K562 (cell line): ENCODE results near the gene SLC29A2. TPM values are rescaled to one million over a fixed set of nuclear protein-coding genes. Genes with fewer than 3 reads are reported as not detected.

ENCODE experiments used
- ATAC-seq: fragments of 200-7000 bp; cut with Tn5 transposase; 3 replicates; pipeline ENCODE4 v1.9.1; 2020; ENCODE audit warnings: moderate library complexity
- BruUV-seq: library from RNA; stranded (reverse); fragments of 400-500 nt; replicated peaks from 2 replicates; lab custom pipeline; 2021; lab: Mats Ljungman, UMichigan
- CTCF ChIA-PET: fragments of 300-600 bp; formaldehyde crosslinking; extraction: SDS; loops from one replicate; lab custom pipeline; 2021; ENCODE audit warnings: low intra/inter-chr PET ratio; lab: Yijun Ruan, JAX
- POLR2A ChIA-PET: fragments of 300-600, 350-650 bp; sonication (Branson Sonifier 250); formaldehyde crosslinking; extraction: SDS; loops from one replicate; lab custom pipeline; 2021; ENCODE audit warnings: antibody characterized with exemption, inconsistent platforms; lab: Yijun Ruan, JAX
- DNase-seq, 4 experiments: peaks; one replicate each; pipeline versions ENCODE4 v3.0.0 to v3.0.0-alpha.2; 2011 to 2018; ENCODE audit warnings: low spot score in 3 of 4, mixed read lengths in 3 of 4; ENCODE audit errors: extremely low read depth in 1 of 4
- FAIRE-seq: peaks from 2 replicates; lab custom pipeline; 2011; peaks lifted over from hg19 to GRCh38; lab: Jason Lieb, UNC
- H2AFZ ChIP-seq: 2 replicates; pipeline ENCODE4 v1.6.0; 2011; ENCODE audit warnings: low read depth, low read length, control low read depth, inconsistent platforms
- H3K27ac ChIP-seq: fragments of 200-600 bp; 3 replicates; pipeline ENCODE4 v1.8.0; 2011; ENCODE audit warnings: low read depth, mild to moderate bottlenecking, control low read depth, inconsistent platforms, low read length, moderate library complexity, mixed read lengths; ENCODE audit errors: extremely low read depth
- H3K27me3 ChIP-seq, 2 experiments: fragments of 300-600 bp in 1 of 2; 2 replicates in 1 of 2; 3 replicates in 1 of 2; pipeline versions ENCODE4 v1.6.0 to v1.8.0; 2011; ENCODE audit warnings: inconsistent platforms in 2 of 2, low read length in 2 of 2, mild to moderate bottlenecking in 1 of 2, mixed read lengths in 1 of 2, moderate library complexity in 1 of 2; ENCODE audit not compliant: control insufficient read depth in 2 of 2, insufficient read depth in 2 of 2
- H3K36me3 ChIP-seq: fragments of 300-600 bp; 3 replicates; pipeline ENCODE4 v1.8.0; 2011; ENCODE audit warnings: mild to moderate bottlenecking, low read length, inconsistent platforms; ENCODE audit not compliant: control insufficient read depth, insufficient read depth
- H3K4me1 ChIP-seq, 2 experiments: fragments of 200-600 bp in 1 of 2; replicated peaks in 1 of 2; 2 replicates in 1 of 2; 3 replicates in 1 of 2; pipeline versions ENCODE4 v1.5.1 to v1.8.0; 2011; ENCODE audit warnings: inconsistent platforms in 2 of 2, low read length in 2 of 2, mild to moderate bottlenecking in 1 of 2, mixed read lengths in 1 of 2, moderate library complexity in 1 of 2; ENCODE audit not compliant: control insufficient read depth in 2 of 2, insufficient read depth in 2 of 2
- H3K4me2 ChIP-seq: 2 replicates; pipeline ENCODE4 v1.6.1; 2011; ENCODE audit warnings: low read length, control low read depth, inconsistent platforms, mixed read lengths; ENCODE audit not compliant: insufficient read depth
- H3K4me3 ChIP-seq: fragments of 200-600 bp; sonication (generic), shearing (Covaris generic); 2 replicates; pipeline ENCODE4 v1.5.1; 2016; ENCODE audit warnings: control low read depth, inconsistent platforms
- H3K79me2 ChIP-seq: fragments of 200-600 bp; 3 replicates; pipeline ENCODE4 v1.8.0; 2011; ENCODE audit warnings: low read length, inconsistent platforms; ENCODE audit not compliant: control insufficient read depth, insufficient read depth
- H3K9ac ChIP-seq, 2 experiments: 2 replicates each; pipeline versions ENCODE4 v1.6.0 to v1.6.1; 2011; ENCODE audit warnings: low read depth in 2 of 2, low read length in 2 of 2, control low read depth in 1 of 2, inconsistent platforms in 1 of 2, mild to moderate bottlenecking in 1 of 2, mixed read lengths in 1 of 2; ENCODE audit not compliant: insufficient read depth in 1 of 2
- H3K9me1 ChIP-seq: one replicate; pipeline ENCODE4 v1.6.0; 2011; ENCODE audit warnings: inconsistent platforms, mild to moderate bottlenecking, low read length, moderate library complexity; ENCODE audit not compliant: control insufficient read depth, insufficient read depth
- H3K9me3 ChIP-seq: replicated peaks from 2 replicates; pipeline ENCODE4 v1.5.1; 2011; ENCODE audit warnings: low read depth, low read length, inconsistent platforms; ENCODE audit not compliant: control insufficient read depth, insufficient read depth
- H4K20me1 ChIP-seq: replicated peaks from 2 replicates; pipeline ENCODE4 v1.6.1; 2011; ENCODE audit warnings: low read length, inconsistent platforms, mixed read lengths; ENCODE audit not compliant: control insufficient read depth, insufficient read depth
- CHD4 ChIP-seq: fragments of 200-600 bp; sonication (generic); IDR thresholded peaks from 3 replicates; pipeline ENCODE4 v1.6.1; 2012; ENCODE audit warnings: low read depth, mild to moderate bottlenecking, mixed read lengths, low read length, inconsistent platforms; ENCODE audit not compliant: insufficient read depth, insufficient replicate concordance, poor library complexity, severe bottlenecking
- CXXC5 ChIP-seq: fragments of 250-450 bp; sonication (Bioruptor Pico); IDR thresholded peaks from 2 replicates; pipeline ENCODE4 v1.8.0; 2022; ENCODE audit warnings: inconsistent platforms, mild to moderate bottlenecking, moderate library complexity
- KHSRP ChIP-seq: fragments of 450-650 bp; IDR thresholded peaks from 2 replicates; pipeline ENCODE4 v1.6.1; 2017
- NR2C2 ChIP-seq, 2 experiments: fragments of 200-800 bp in 1 of 2; sonication (Bioruptor generic) in 1 of 2; sonication (generic) in 1 of 2; formaldehyde crosslinking in 1 of 2; IDR thresholded peaks; 2 replicates each; pipeline versions ENCODE4 v1.6.1 to v1.8.0; 2016 to 2022; ENCODE audit warnings: mild to moderate bottlenecking in 1 of 2, missing compliant biosample characterization in 1 of 2, missing genetic modification characterization in 1 of 2, missing genetic modification reagents in 1 of 2
- RBM34 ChIP-seq: fragments of 200-400 bp; formaldehyde crosslinking; IDR thresholded peaks from 2 replicates; pipeline ENCODE4 v1.6.1; 2018; ENCODE audit warnings: low read length, borderline replicate concordance; ENCODE audit not compliant: insufficient read depth
- RBM39 ChIP-seq: fragments of 200-400 bp; formaldehyde crosslinking; optimal IDR thresholded peaks from 2 replicates; pipeline ENCODE3; 2018; ENCODE audit warnings: low read depth, low read length
- YY1 ChIP-seq, 3 experiments: IDR thresholded peaks; 2 replicates each; pipeline ENCODE4 v1.6.1; 2011; ENCODE audit warnings: low read length in 2 of 3, mild to moderate bottlenecking in 2 of 3, moderate library complexity in 2 of 3, borderline replicate concordance in 1 of 3, control low read depth in 1 of 3, low read depth in 1 of 3; ENCODE audit not compliant: insufficient read depth in 3 of 3, insufficient replicate concordance in 2 of 3, control insufficient read depth in 1 of 3, insufficient read length in 1 of 3; ENCODE audit errors: extremely low read depth in 1 of 3
- ZC3H11A ChIP-seq: IDR thresholded peaks from 2 replicates; pipeline ENCODE4 v1.6.1; 2012; ENCODE audit warnings: low read depth, low read length, improper control_type of control experiment
- ZNF274 ChIP-seq: IDR thresholded peaks from 2 replicates; pipeline ENCODE4 v1.6.1; 2011; ENCODE audit warnings: low read depth, mild to moderate bottlenecking, low read length, moderate library complexity, borderline replicate concordance
- ZNF316 ChIP-seq: fragments of 450-650 bp; IDR thresholded peaks from 2 replicates; pipeline ENCODE4 v1.6.1; 2016
- WGBS: fragments of 100-300 bp; shearing (Covaris generic); methylation state at CpG from one replicate; pipeline ENCODE4 v1.1.6; 2016; ENCODE audit warnings: low coverage, mixed read lengths; ENCODE audit not compliant: insufficient coverage; ENCODE audit errors: missing lambda C conversion rate; 5-methylcytosine and 5-hydroxymethylcytosine counted together
- in situ Hi-C: fragments of 300-500 bp; cut with MboI; formaldehyde crosslinking; loops from 4 replicates; pipeline ENCODE4 v1.15.0; 2018; ENCODE audit warnings: inconsistent platforms, mixed read lengths
- intact Hi-C: fragments of 100-400 bp; cut with micrococcal nuclease; formaldehyde crosslinking; loops from 2 replicates; pipeline ENCODE4 v1.14.2; 2022
- polyA plus RNA-seq, 8 experiments: library from polyadenylated mRNA; depleted of rRNA in 4 of 8; stranded (reverse) in 5 of 8; unstranded in 3 of 8; fragments of >200 nt; fragmentation: Nextera tagmentation in 2 of 8; fragmentation: Illumina TruSeq in 1 of 8; extraction: Ambion mirVana in 2 of 8; extraction: Trizol in 1 of 8; gene quantifications; 2 replicates each; pipeline versions ENCODE4 v1.2.1 to v1.2.3, GENCODE V29; 2011 to 2014; ENCODE audit warnings: inconsistent platforms in 1 of 8, missing spikeins in 1 of 8
- total RNA-seq, 7 experiments: library from RNA; depleted of rRNA in 6 of 7; stranded (reverse); fragments of >200 nt in 6 of 7; fragmentation: Illumina TruSeq in 2 of 7; extraction: Trizol in 2 of 7; gene quantifications; 2 replicates each; pipeline versions ENCODE4 v1.2.1 to v1.2.3, GENCODE V29; 2011 to 2021; ENCODE audit warnings: low replicate concordance in 1 of 7
- TF ChIP-seq, protein P1 (sequence below): fragments of 250-450 bp; sonication (Bioruptor Pico); IDR thresholded peaks from 2 replicates; pipeline ENCODE4 v1.8.0; 2022; ENCODE audit warnings: inconsistent platforms
- TF ChIP-seq, protein P2 (sequence below): IDR thresholded peaks from 2 replicates; pipeline ENCODE4 v1.6.1; 2014; ENCODE audit warnings: antibody characterized with exemption
- TF ChIP-seq, protein P3 (sequence below): fragments of 450-650 bp; IDR thresholded peaks from one replicate; pipeline ENCODE4 v1.6.1; 2018; ENCODE audit warnings: mild to moderate bottlenecking, moderate library complexity; ENCODE audit not compliant: partially characterized antibody

SLC29A2 gene
- total and polyA plus RNA-seq, 9 of the 15 experiments (the other 6 are each of a cell fraction or from before 2014, with no cell fraction given), result 2.4 to 48.6 (median 14.2) TPM

DNA sequence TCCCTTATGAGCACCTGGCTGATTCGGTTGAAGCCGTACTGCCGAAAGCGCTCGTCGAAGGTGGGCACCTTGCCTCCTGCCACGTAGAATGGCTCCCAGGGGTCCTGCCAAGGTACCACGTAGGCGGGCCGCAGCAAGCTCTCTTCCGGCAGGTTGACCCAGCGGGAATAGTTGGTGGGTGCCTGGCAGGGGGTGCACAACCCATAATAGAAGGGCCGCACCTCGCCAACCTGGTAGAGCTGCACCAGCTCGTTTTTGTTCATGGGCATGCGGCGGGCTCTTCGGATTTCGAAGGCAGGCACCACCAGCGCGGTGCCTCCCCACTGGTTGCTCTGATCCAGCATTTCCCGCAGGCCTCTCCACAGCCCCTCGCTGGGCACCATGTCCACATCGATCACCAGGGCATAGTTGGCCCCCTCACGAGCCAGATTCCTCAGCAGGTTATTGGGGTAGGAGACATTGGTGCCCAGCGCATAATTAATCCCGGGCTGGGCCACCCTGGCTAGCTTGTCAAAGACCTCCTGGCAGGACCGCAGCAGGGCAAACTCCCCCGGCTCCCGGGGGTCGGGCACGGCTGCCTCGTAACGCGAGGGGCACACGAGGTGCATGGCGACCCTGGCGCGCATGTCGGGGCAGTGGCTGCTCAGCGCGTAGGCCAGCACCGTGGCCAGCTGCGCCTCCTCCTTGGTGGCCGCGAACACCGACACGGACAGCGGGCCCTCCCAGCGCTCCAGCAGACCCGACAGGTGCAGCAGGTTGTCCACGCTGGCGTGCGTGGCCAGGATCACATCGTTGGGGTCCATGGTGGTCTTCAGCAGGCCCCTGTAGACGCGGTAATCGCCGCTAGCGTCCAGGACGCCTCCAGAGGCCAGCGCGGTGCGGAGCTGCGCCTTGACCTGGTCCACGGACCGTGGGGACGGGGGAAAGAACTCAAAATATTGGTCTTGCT is 24.8 kb downstream of the SLC29A2 start (continued):
- TF ChIP-seq, protein P1, sequence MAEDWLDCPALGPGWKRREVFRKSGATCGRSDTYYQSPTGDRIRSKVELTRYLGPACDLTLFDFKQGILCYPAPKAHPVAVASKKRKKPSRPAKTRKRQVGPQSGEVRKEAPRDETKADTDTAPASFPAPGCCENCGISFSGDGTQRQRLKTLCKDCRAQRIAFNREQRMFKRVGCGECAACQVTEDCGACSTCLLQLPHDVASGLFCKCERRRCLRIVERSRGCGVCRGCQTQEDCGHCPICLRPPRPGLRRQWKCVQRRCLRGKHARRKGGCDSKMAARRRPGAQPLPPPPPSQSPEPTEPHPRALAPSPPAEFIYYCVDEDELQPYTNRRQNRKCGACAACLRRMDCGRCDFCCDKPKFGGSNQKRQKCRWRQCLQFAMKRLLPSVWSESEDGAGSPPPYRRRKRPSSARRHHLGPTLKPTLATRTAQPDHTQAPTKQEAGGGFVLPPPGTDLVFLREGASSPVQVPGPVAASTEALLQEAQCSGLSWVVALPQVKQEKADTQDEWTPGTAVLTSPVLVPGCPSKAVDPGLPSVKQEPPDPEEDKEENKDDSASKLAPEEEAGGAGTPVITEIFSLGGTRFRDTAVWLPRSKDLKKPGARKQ (CRISPR knock-in tag), result 0 out of 2 replicates have a peak, but pooled peaks have one; percentile 15
- no peak for TF ChIP-seq ZNF274
- TF ChIP-seq, all 486 proteins: peak for 12

DNA sequence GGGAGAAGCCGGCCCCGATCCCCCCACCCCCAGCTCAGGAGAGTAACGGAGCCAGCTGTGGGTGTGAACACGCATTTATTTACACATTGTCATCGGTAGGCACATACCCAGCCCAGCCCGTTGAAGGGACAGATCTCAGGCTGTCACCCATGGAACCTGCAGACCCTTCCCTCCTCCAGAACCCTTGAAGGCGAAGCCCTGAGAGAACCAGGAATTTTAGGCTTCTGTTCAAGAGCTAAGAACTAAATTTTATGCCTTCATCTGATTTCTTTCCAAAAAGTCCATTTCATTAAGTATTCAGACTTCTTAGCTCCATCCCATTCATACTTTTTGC is 26.3 kb downstream of the SLC29A2 start:
- Histone ChIP-seq H3K9me3 (no peaks in the 10 kb centered on the region), H3K36me3 (peaks cover 30% of the 10 kb centered on the region; the same call in 2 of the 3 replicates), H3K4me1 (peaks cover 19 to 37% of the 10 kb centered on the region in 2 experiments), H3K27me3 (no peaks in the 10 kb centered on the region), H3K9ac (peak overlapping the region; percentile 75 to 99), H3K4me2 (peak overlapping the region; percentile 91), H3K9me1 (no peaks in the 10 kb centered on the region), H2AFZ (peak overlapping the region; percentile 89), H4K20me1 (no peaks in the 10 kb centered on the region), H3K27ac (peak overlapping the region; percentile 65), H3K4me3 (peak overlapping the region; percentile 81), H3K79me2 (peaks cover 23% of the 10 kb centered on the region)
- WGBS, result 2% methylated on average over 6 of the region's 7 CpGs
- CTCF ChIA-PET, result no interaction called here
- intact Hi-C loops, result no loop called here
- ATAC-seq (peak; percentile 19), FAIRE-seq (no peak), DNase-seq (no peak)
- in situ Hi-C loops, result no loop called here
- no TSS peak for BruUV-seq
- POLR2A ChIA-PET, result interaction anchor here (1.5 to 2.4 kb wide), 4 partner anchors 9 to 40 kb away, joined by 4 to 6 read pairs (median 6); partner anchors contain the start of genes RIN1 and SLC29A2
- TF ChIP-seq CHD4 (no peak), ZNF316 (no peak), YY1 (IDR thresholded peaks at IDR 0.05; ENCODE audit: borderline replicate concordance in 1 of 3, control insufficient read depth in 1 of 3, extremely low read depth in 1 of 3, insufficient read depth in 3 of 3, insufficient read length in 1 of 3, insufficient replicate concordance in 2 of 3, low read depth in 1 of 3, low read length in 2 of 3) (peak in 1 of 3 experiments; percentile 0), ZC3H11A (no peak), CXXC5 (0 out of 2 replicates have a peak, but pooled peaks have one; percentile 14), KHSRP (no peak), NR2C2 (CRISPR knock-in tag; IDR thresholded peaks at IDR 0.05) (no peak), NR2C2 (tag; IDR thresholded peaks at IDR 0.05) (peak; percentile 7; the same call in 1 of the 2 replicates), RBM34 (no peak), RBM39 (no peak)
- TF ChIP-seq, protein P2, sequence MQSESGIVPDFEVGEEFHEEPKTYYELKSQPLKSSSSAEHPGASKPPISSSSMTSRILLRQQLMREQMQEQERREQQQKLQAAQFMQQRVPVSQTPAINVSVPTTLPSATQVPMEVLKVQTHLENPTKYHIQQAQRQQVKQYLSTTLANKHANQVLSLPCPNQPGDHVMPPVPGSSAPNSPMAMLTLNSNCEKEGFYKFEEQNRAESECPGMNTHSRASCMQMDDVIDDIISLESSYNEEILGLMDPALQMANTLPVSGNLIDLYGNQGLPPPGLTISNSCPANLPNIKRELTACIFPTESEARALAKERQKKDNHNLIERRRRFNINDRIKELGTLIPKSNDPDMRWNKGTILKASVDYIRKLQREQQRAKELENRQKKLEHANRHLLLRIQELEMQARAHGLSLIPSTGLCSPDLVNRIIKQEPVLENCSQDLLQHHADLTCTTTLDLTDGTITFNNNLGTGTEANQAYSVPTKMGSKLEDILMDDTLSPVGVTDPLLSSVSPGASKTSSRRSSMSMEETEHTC, result no peak
- TF ChIP-seq, protein P3, sequence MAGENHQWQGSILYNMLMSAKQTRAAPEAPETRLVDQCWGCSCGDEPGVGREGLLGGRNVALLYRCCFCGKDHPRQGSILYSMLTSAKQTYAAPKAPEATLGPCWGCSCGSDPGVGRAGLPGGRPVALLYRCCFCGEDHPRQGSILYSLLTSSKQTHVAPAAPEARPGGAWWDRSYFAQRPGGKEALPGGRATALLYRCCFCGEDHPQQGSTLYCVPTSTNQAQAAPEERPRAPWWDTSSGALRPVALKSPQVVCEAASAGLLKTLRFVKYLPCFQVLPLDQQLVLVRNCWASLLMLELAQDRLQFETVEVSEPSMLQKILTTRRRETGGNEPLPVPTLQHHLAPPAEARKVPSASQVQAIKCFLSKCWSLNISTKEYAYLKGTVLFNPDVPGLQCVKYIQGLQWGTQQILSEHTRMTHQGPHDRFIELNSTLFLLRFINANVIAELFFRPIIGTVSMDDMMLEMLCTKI, result no peak
